SH-SY5Y (cell line): ENCODE measurements around the gene ARHGEF3.

Experiments
- GATA2 ChIP-seq: IDR thresholded peaks from 2 replicates; pipeline ENCODE4 v1.6.1; 2011; ENCODE audit warnings: mild to moderate bottlenecking, low read depth, low read length
- GATA3 ChIP-seq: IDR thresholded peaks from 2 replicates; pipeline ENCODE4 v1.6.1; 2011; ENCODE audit warnings: low read depth, mild to moderate bottlenecking, low read length, moderate library complexity

ARHGEF3 gene

GRCh38 chr3:56811546-56812202 lies 9.9 kb upstream of the ARHGEF3 start:
- TF ChIP-seq GATA2 (peak; percentile 90), GATA3 (peak; percentile 71)

- TF ChIP-seq GATA2: no peak; the same call in 1 of the 2 replicates
- TF ChIP-seq GATA3: no peak
These were observed 9.1 kb upstream of the ARHGEF3 start for GRCh38 chr3:56810577-56811545.

GRCh38 chr3:56806407-56806806 lies 4.7 kb upstream of the ARHGEF3 start:
- TF ChIP-seq GATA3 (no peak), GATA2 (no peak)

GRCh38 chr3:56802790-56803189 lies 1.0 kb upstream of the ARHGEF3 start:
- TF ChIP-seq GATA2: no peak
- no peak for TF ChIP-seq GATA3

GRCh38 chr3:56802378-56802745 lies 613 bp upstream of the ARHGEF3 start:
- TF ChIP-seq GATA3 (no peak), GATA2 (no peak)

- TF ChIP-seq GATA2 (no peak), GATA3 (no peak)
These were observed 702 bp downstream of the ARHGEF3 start for GRCh38 chr3:56800832-56801661.

- no peak for TF ChIP-seq GATA2
- no peak for TF ChIP-seq GATA3
These were observed 1.5 kb downstream of the ARHGEF3 start for GRCh38 chr3:56800130-56800831.

GRCh38 chr3:56799251-56799882 lies 2.4 kb downstream of the ARHGEF3 start:
- TF ChIP-seq GATA2 (no peak), GATA3 (no peak)

GRCh38 chr3:56796996-56797395 lies 4.8 kb downstream of the ARHGEF3 start:
- TF ChIP-seq GATA3: no peak
- no peak for TF ChIP-seq GATA2

- TF ChIP-seq GATA3 (no peak), GATA2 (no peak)
These were observed 5.5 kb downstream of the ARHGEF3 start for GRCh38 chr3:56796202-56796601.

GRCh38 chr3:56795829-56796185 lies 5.9 kb downstream of the ARHGEF3 start:
- TF ChIP-seq GATA3: no peak
- TF ChIP-seq GATA2: no peak

- TF ChIP-seq GATA3 (no peak), GATA2 (no peak)
These were observed 6.5 kb downstream of the ARHGEF3 start for GRCh38 chr3:56795097-56795828.
